GM23338 (cell line): ENCODE measurements around the gene ANKRD11. TPM values are rescaled to one million over a fixed set of nuclear protein-coding genes. Genes with fewer than 3 reads are reported as not detected.
A peak's percentile ranks its signal among the peaks of the same experiment; 100 is the strongest.

ENCODE experiments used
- ATAC-seq: fragments of 200-7000 bp; cut with Tn5 transposase; 3 replicates; pipeline ENCODE4 v1.9.1; 2020
- DNase-seq: peaks from one replicate; pipeline ENCODE4 v3.0.0-alpha.2; 2015; ENCODE audit warnings: low spot score
- H2AFZ ChIP-seq: fragments of 200-600 bp; sonication (generic); 2 replicates; pipeline ENCODE4 v1.8.0; 2016; ENCODE audit warnings: antibody characterized with exemption, mild to moderate bottlenecking, moderate library complexity
- H3F3A ChIP-seq: fragments of 200-600 bp; sonication (generic); replicated peaks from 2 replicates; pipeline ENCODE4 v1.8.0; 2017; ENCODE audit warnings: antibody characterized with exemption, mixed run types, low read depth
- H3K27ac ChIP-seq: fragments of 200-600 bp; sonication (generic); 2 replicates; pipeline ENCODE4 v1.6.1; 2016; ENCODE audit warnings: low read depth
- H3K27me3 ChIP-seq: fragments of 200-600 bp; sonication (generic); 2 replicates; pipeline ENCODE4 v1.8.0; 2016; ENCODE audit warnings: mild to moderate bottlenecking, mixed run types, moderate library complexity; ENCODE audit not compliant: insufficient read depth
- H3K36me3 ChIP-seq: fragments of 200-600 bp; sonication (generic); 2 replicates; pipeline ENCODE4 v1.8.0; 2016; ENCODE audit warnings: mild to moderate bottlenecking; ENCODE audit not compliant: insufficient read depth
- H3K4me1 ChIP-seq: fragments of 200-600 bp; sonication (generic); 2 replicates; pipeline ENCODE4 v1.8.0; 2016; ENCODE audit warnings: mild to moderate bottlenecking, moderate library complexity; ENCODE audit not compliant: insufficient read depth
- H3K4me2 ChIP-seq: fragments of 200-600 bp; sonication (generic); 2 replicates; pipeline ENCODE4 v1.7.1; 2017; ENCODE audit warnings: mixed run types
- H3K4me3 ChIP-seq: fragments of 200-600 bp; sonication (generic); 2 replicates; pipeline ENCODE4 v1.6.1; 2016; ENCODE audit warnings: mixed run types
- H3K79me2 ChIP-seq: fragments of 200-600 bp; sonication (generic); replicated peaks from 2 replicates; pipeline ENCODE4 v1.8.0; 2017; ENCODE audit warnings: mild to moderate bottlenecking; ENCODE audit not compliant: insufficient read depth
- H3K9me2 ChIP-seq: fragments of 200-600 bp; sonication (generic); 2 replicates; pipeline ENCODE4 v1.8.0; 2017; ENCODE audit not compliant: insufficient read depth
- H4K20me1 ChIP-seq: fragments of 200-600 bp; sonication (generic); replicated peaks from 2 replicates; pipeline ENCODE4 v1.8.0; 2017; ENCODE audit warnings: mild to moderate bottlenecking; ENCODE audit not compliant: insufficient read depth
- H3K27ac Mint-ChIP-seq: 2 replicates; pipeline ENCODE4 v1.8.0; 2020; ENCODE audit warnings: inconsistent platforms, mild to moderate bottlenecking, moderate library complexity, mixed read lengths
- H3K27me3 Mint-ChIP-seq: 3 replicates; pipeline ENCODE4 v1.8.0; 2022; ENCODE audit warnings: low read depth, mild to moderate bottlenecking, moderate library complexity, mixed read lengths, inconsistent platforms; ENCODE audit not compliant: insufficient read depth, poor library complexity
- H3K36me3 Mint-ChIP-seq: 3 replicates; pipeline ENCODE4 v1.8.0; 2021; ENCODE audit warnings: low read depth, mild to moderate bottlenecking, inconsistent platforms, moderate library complexity, mixed read lengths
- H3K4me1 Mint-ChIP-seq: 3 replicates; pipeline ENCODE4 v1.8.0; 2020; ENCODE audit warnings: mild to moderate bottlenecking, inconsistent platforms, mixed read lengths
- H3K4me3 Mint-ChIP-seq: 3 replicates; pipeline ENCODE4 v1.8.0; 2021; ENCODE audit warnings: moderate library complexity, mild to moderate bottlenecking, inconsistent platforms, mixed read lengths
- H3K9me3 Mint-ChIP-seq: 3 replicates; pipeline ENCODE4 v1.8.0; 2020; ENCODE audit warnings: moderate library complexity, mild to moderate bottlenecking, inconsistent platforms, mixed read lengths
- CREB1 ChIP-seq: fragments of 250-450 bp; sonication (Bioruptor Pico); IDR thresholded peaks from 2 replicates; pipeline ENCODE4 v1.5.0; 2020; ENCODE audit warnings: low read depth, mild to moderate bottlenecking, moderate library complexity
- CTCF ChIP-seq, 2 experiments: fragments of 200-600 bp in 1 of 2; sonication (generic) in 1 of 2; conservative IDR thresholded peaks; 2 replicates each; pipeline versions ENCODE4 v1.5.1 to v1.6.1; 2016 to 2017; ENCODE audit warnings: antibody characterized with exemption in 2 of 2, low read depth in 2 of 2, mild to moderate bottlenecking in 2 of 2, moderate library complexity in 1 of 2
- EZH2phosphoT487 ChIP-seq: fragments of 200-600 bp; sonication (generic); IDR thresholded peaks from one replicate; pipeline ENCODE4 v1.8.1; 2018; ENCODE audit warnings: antibody characterized with exemption; ENCODE audit not compliant: unreplicated experiment
- NANOG ChIP-seq: IDR thresholded peaks from 2 replicates; pipeline ENCODE4 v1.6.1; 2016; ENCODE audit warnings: antibody characterized with exemption, borderline replicate concordance
- STAT1 ChIP-seq: IDR thresholded peaks from one replicate; pipeline ENCODE4 v1.6.1; 2016; ENCODE audit warnings: antibody characterized with exemption; ENCODE audit not compliant: unreplicated experiment
- ZNF114 ChIP-seq: fragments of 250-450 bp; sonication (Bioruptor Pico); IDR thresholded peaks from 2 replicates; pipeline ENCODE4 v1.5.0; 2020; ENCODE audit warnings: mild to moderate bottlenecking, moderate library complexity
- ZNF331 ChIP-seq: fragments of 250-450 bp; sonication (Bioruptor Pico); IDR thresholded peaks from 2 replicates; pipeline ENCODE4 v1.5.0; 2020; ENCODE audit warnings: low read depth, mild to moderate bottlenecking, moderate library complexity
- polyA plus RNA-seq: library from polyadenylated mRNA; unstranded; fragments of >200 nt; fragmentation: Nextera tagmentation; extraction: Ambion mirVana; gene quantifications from 2 replicates; pipeline ENCODE4 v1.2.1, GENCODE V29; 2016
- total RNA-seq: library from RNA; depleted of rRNA; stranded (reverse); fragments of >200 nt; shearing (Covaris generic); gene quantifications from 2 replicates; pipeline ENCODE4 v1.2.3, GENCODE V29; 2014
- TF ChIP-seq, protein P1 (sequence below): IDR thresholded peaks from one replicate; pipeline ENCODE4 v1.6.1; 2018; ENCODE audit warnings: antibody characterized with exemption; ENCODE audit not compliant: unreplicated experiment
- TF ChIP-seq, protein P2 (sequence below): fragments of 250-450 bp; sonication (Bioruptor Pico); IDR thresholded peaks from 2 replicates; pipeline ENCODE4 v1.5.0; 2020; ENCODE audit warnings: mild to moderate bottlenecking, moderate library complexity

ANKRD11 gene
- total and polyA plus RNA-seq, 2 experiments from 2014 or later, result 130 to 159 TPM

DNA sequence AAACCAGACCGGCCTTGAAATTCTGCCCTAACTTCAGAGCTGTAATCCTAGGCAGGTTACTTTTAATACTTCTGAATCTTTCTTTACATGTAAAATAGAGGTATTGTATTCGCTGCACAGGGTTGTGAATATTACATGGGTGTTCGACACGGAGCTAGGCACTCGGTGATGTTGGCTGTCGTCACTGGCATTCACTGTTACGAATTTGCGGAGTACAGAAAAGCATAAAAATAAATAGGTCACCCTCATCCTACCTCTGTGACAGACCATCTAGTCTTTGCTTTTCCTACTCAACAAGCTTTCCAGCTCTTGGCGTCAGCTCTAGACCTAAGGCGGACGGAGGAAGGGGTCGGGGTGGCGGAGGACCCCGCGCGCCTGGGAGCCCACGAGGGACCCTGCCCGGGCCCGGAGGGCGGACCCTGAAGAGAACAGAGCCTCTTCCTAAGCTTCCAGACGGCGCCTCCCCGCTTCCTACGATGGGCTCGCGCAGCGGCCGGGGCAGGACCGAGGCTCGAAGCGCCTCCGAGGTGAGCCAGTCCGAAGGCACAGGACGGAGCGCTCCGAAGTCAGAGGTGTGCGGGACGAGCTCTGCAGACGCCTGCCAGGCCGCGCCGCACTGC is 17.0 kb upstream of the ANKRD11 start:
- H3K27me3 Mint-ChIP-seq, result peaks cover 9% of the 10 kb centered on the region
- Histone ChIP-seq H3F3A (peaks cover 12% of the 10 kb centered on the region; the same call in 1 of the 2 replicates), H3K4me1 (peaks cover 12% of the 10 kb centered on the region), H3K27ac (no peak overlapping the region), H4K20me1 (peaks cover 14% of the 10 kb centered on the region; the same call in 1 of the 2 replicates), H3K4me2 (peak overlapping the region; percentile 96), H3K27me3 (peaks cover 7% of the 10 kb centered on the region; the same call in 1 of the 2 replicates), H3K4me3 (peak overlapping the region; percentile 74), H2AFZ (peak overlapping the region; percentile 94), H3K36me3 (peaks cover 13% of the 10 kb centered on the region), H3K9me2 (no peaks in the 10 kb centered on the region), H3K79me2 (peaks cover 27% of the 10 kb centered on the region)
- H3K9me3 Mint-ChIP-seq, result no peaks in the 10 kb centered on the region
- DNase-seq, result no peak
- H3K4me3 Mint-ChIP-seq, result peak overlapping the region; percentile 70
- TF ChIP-seq ZNF331 (CRISPR knock-in tag), result 0 out of 2 replicates have a peak, but pooled peaks have one; percentile 25
- no peak for TF ChIP-seq NANOG
- H3K36me3 Mint-ChIP-seq, result peaks cover 16% of the 10 kb centered on the region
- peak; percentile 79 for ATAC-seq
- H3K4me1 Mint-ChIP-seq, result peaks cover 4% of the 10 kb centered on the region; the same call in 2 of the 3 replicates
- H3K27ac Mint-ChIP-seq, result no peak overlapping the region

DNA sequence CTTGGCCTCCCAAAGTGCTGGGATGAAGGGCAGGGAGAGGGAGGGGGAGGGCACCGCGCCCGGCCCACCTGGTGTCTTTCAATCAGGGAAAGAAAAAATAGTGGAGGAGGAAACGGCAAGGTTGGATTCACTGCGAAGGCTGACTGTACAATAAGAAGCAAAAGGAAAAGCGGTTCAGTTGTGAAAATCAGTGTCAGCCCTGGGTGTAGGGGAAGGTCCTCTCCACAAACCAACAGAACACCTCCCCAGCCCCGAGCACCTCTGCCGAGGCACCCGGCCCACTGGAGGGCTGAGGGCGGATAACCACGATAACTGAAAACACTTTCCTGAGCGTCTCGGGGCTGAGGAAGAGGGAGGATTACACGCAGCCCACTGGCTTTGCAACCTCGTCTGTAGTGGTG is 16.4 kb upstream of the ANKRD11 start:
- Histone ChIP-seq H3K9me2 (no peaks in the 10 kb centered on the region), H4K20me1 (peaks cover 14% of the 10 kb centered on the region; the same call in 1 of the 2 replicates), H3K27ac (no peak overlapping the region), H3K4me1 (peaks cover 12% of the 10 kb centered on the region), H3K36me3 (peaks cover 12% of the 10 kb centered on the region), H3K79me2 (peaks cover 25% of the 10 kb centered on the region), H3K4me3 (peak overlapping the region; percentile 74), H3K27me3 (peaks cover 7% of the 10 kb centered on the region; the same call in 1 of the 2 replicates), H2AFZ (no peak overlapping the region), H3F3A (peaks cover 12% of the 10 kb centered on the region; the same call in 1 of the 2 replicates), H3K4me2 (peak overlapping the region; percentile 96)
- peaks cover 11% of the 10 kb centered on the region for H3K36me3 Mint-ChIP-seq
- H3K27ac Mint-ChIP-seq, result no peak overlapping the region
- ATAC-seq (no peak), DNase-seq (no peak)
- H3K9me3 Mint-ChIP-seq, result no peaks in the 10 kb centered on the region
- peaks cover 4% of the 10 kb centered on the region; the same call in 2 of the 3 replicates for H3K4me1 Mint-ChIP-seq
- peaks cover 11% of the 10 kb centered on the region for H3K27me3 Mint-ChIP-seq
- peak overlapping the region; percentile 70 for H3K4me3 Mint-ChIP-seq
- TF ChIP-seq CTCF (conservative IDR thresholded peaks at IDR 0.05; ENCODE audit: low read depth in 2 of 2), result no peak
- TF ChIP-seq ZNF114 (CRISPR knock-in tag), result no peak
- TF ChIP-seq CREB1, result no peak
- TF ChIP-seq, protein P1, sequence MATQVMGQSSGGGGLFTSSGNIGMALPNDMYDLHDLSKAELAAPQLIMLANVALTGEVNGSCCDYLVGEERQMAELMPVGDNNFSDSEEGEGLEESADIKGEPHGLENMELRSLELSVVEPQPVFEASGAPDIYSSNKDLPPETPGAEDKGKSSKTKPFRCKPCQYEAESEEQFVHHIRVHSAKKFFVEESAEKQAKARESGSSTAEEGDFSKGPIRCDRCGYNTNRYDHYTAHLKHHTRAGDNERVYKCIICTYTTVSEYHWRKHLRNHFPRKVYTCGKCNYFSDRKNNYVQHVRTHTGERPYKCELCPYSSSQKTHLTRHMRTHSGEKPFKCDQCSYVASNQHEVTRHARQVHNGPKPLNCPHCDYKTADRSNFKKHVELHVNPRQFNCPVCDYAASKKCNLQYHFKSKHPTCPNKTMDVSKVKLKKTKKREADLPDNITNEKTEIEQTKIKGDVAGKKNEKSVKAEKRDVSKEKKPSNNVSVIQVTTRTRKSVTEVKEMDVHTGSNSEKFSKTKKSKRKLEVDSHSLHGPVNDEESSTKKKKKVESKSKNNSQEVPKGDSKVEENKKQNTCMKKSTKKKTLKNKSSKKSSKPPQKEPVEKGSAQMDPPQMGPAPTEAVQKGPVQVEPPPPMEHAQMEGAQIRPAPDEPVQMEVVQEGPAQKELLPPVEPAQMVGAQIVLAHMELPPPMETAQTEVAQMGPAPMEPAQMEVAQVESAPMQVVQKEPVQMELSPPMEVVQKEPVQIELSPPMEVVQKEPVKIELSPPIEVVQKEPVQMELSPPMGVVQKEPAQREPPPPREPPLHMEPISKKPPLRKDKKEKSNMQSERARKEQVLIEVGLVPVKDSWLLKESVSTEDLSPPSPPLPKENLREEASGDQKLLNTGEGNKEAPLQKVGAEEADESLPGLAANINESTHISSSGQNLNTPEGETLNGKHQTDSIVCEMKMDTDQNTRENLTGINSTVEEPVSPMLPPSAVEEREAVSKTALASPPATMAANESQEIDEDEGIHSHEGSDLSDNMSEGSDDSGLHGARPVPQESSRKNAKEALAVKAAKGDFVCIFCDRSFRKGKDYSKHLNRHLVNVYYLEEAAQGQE, result no peak
- no peak for TF ChIP-seq EZH2phosphoT487
- TF ChIP-seq ZNF331 (CRISPR knock-in tag), result no peak
- TF ChIP-seq STAT1, result no peak
- TF ChIP-seq, protein P2, sequence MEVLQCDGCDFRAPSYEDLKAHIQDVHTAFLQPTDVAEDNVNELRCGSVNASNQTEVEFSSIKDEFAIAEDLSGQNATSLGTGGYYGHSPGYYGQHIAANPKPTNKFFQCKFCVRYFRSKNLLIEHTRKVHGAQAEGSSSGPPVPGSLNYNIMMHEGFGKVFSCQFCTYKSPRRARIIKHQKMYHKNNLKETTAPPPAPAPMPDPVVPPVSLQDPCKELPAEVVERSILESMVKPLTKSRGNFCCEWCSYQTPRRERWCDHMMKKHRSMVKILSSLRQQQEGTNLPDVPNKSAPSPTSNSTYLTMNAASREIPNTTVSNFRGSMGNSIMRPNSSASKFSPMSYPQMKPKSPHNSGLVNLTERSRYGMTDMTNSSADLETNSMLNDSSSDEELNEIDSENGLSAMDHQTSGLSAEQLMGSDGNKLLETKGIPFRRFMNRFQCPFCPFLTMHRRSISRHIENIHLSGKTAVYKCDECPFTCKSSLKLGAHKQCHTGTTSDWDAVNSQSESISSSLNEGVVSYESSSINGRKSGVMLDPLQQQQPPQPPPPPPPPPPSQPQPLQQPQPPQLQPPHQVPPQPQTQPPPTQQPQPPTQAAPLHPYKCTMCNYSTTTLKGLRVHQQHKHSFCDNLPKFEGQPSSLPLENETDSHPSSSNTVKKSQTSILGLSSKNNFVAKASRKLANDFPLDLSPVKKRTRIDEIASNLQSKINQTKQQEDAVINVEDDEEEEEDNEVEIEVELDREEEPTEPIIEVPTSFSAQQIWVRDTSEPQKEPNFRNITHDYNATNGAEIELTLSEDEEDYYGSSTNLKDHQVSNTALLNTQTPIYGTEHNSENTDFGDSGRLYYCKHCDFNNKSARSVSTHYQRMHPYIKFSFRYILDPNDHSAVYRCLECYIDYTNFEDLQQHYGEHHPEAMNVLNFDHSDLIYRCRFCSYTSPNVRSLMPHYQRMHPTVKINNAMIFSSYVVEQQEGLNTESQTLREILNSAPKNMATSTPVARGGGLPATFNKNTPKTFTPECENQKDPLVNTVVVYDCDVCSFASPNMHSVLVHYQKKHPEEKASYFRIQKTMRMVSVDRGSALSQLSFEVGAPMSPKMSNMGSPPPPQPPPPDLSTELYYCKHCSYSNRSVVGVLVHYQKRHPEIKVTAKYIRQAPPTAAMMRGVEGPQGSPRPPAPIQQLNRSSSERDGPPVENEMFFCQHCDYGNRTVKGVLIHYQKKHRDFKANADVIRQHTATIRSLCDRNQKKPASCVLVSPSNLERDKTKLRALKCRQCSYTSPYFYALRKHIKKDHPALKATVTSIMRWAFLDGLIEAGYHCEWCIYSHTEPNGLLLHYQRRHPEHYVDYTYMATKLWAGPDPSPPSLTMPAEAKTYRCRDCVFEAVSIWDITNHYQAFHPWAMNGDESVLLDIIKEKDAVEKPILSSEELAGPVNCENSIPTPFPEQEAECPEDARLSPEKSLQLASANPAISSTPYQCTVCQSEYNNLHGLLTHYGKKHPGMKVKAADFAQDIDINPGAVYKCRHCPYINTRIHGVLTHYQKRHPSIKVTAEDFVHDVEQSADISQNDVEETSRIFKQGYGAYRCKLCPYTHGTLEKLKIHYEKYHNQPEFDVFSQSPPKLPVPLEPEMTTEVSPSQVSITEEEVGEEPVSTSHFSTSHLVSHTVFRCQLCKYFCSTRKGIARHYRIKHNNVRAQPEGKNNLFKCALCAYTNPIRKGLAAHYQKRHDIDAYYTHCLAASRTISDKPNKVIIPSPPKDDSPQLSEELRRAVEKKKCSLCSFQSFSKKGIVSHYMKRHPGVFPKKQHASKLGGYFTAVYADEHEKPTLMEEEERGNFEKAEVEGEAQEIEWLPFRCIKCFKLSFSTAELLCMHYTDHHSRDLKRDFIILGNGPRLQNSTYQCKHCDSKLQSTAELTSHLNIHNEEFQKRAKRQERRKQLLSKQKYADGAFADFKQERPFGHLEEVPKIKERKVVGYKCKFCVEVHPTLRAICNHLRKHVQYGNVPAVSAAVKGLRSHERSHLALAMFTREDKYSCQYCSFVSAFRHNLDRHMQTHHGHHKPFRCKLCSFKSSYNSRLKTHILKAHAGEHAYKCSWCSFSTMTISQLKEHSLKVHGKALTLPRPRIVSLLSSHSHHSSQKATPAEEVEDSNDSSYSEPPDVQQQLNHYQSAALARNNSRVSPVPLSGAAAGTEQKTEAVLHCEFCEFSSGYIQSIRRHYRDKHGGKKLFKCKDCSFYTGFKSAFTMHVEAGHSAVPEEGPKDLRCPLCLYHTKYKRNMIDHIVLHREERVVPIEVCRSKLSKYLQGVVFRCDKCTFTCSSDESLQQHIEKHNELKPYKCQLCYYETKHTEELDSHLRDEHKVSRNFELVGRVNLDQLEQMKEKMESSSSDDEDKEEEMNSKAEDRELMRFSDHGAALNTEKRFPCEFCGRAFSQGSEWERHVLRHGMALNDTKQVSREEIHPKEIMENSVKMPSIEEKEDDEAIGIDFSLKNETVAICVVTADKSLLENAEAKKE (CRISPR knock-in tag), result no peak
